IMR-90 (cell line): ENCODE data around the gene ACAP2. TPM values are rescaled to one million over a fixed set of nuclear protein-coding genes. Genes with fewer than 3 reads are reported as not detected.

Experiments
- ATAC-seq: fragments of 200-7000 bp; cut with Tn5 transposase; 2 replicates; pipeline ENCODE4 v1.9.1; 2020; ENCODE audit warnings: low read depth, mild to moderate bottlenecking, moderate library complexity
- BruUV-seq: library from RNA; stranded (reverse); fragments of 400-500 nt; replicated peaks from 2 replicates; lab custom pipeline; 2021; lab: Mats Ljungman, UMichigan
- CTCF ChIA-PET: fragments of 300-600 bp; formaldehyde crosslinking; extraction: SDS; loops from one replicate; lab custom pipeline; 2021; ENCODE audit warnings: antibody characterized with exemption; lab: Yijun Ruan, JAX
- POLR2A ChIA-PET: fragments of 300-600 bp; sonication (Branson Sonifier 250); formaldehyde crosslinking; loops from one replicate; lab custom pipeline; 2022; ENCODE audit warnings: antibody characterized with exemption; ENCODE audit not compliant: unreplicated experiment; lab: Charles Lee
- DNase-seq: peaks from one replicate; pipeline ENCODE4 v3.0.0; 2013
- H2AFZ ChIP-seq: replicated peaks from 2 replicates; pipeline ENCODE3; 2013; ENCODE audit warnings: low read length, mild to moderate bottlenecking; ENCODE audit not compliant: poor library complexity
- H2AK5ac ChIP-seq: 2 replicates; pipeline ENCODE4 v1.6.1; 2013; ENCODE audit warnings: low read depth, low read length, inconsistent platforms
- H2AK9ac ChIP-seq: replicated peaks from 2 replicates; pipeline ENCODE3; 2013; ENCODE audit warnings: mild to moderate bottlenecking, low read depth, low read length, moderate library complexity; ENCODE audit not compliant: poor library complexity
- H2BK120ac ChIP-seq: 2 replicates; pipeline ENCODE4 v1.6.1; 2013; ENCODE audit warnings: low read depth, low read length, inconsistent platforms
- H2BK15ac ChIP-seq: 3 replicates; pipeline ENCODE4 v1.6.1; 2013; ENCODE audit warnings: low read depth, low read length, inconsistent platforms
- H2BK20ac ChIP-seq: 2 replicates; pipeline ENCODE4 v1.6.1; 2013; ENCODE audit warnings: low read depth, mild to moderate bottlenecking, inconsistent platforms, low read length, moderate library complexity
- H2BK5ac ChIP-seq: 2 replicates; pipeline ENCODE4 v1.6.1; 2013; ENCODE audit warnings: mild to moderate bottlenecking, low read depth, low read length, inconsistent platforms; ENCODE audit not compliant: poor library complexity, severe bottlenecking
- H3K14ac ChIP-seq: replicated peaks from 2 replicates; pipeline ENCODE4 v1.6.1; 2013; ENCODE audit warnings: low read depth, low read length, inconsistent platforms
- H3K18ac ChIP-seq: 2 replicates; pipeline ENCODE4 v1.6.1; 2013; ENCODE audit warnings: low read depth, low read length, control low read depth
- H3K23ac ChIP-seq: 2 replicates; pipeline ENCODE4 v1.6.1; 2013; ENCODE audit warnings: low read depth, low read length, inconsistent platforms
- H3K27ac ChIP-seq: 2 replicates; pipeline ENCODE4 v1.5.1; 2013; ENCODE audit warnings: mild to moderate bottlenecking, control low read depth, low read length; ENCODE audit not compliant: insufficient read depth
- H3K27me3 ChIP-seq: 2 replicates; pipeline ENCODE4 v1.6.1; 2013; ENCODE audit warnings: low read length; ENCODE audit not compliant: control insufficient read depth, insufficient read depth
- H3K36me3 ChIP-seq: 2 replicates; pipeline ENCODE4 v1.6.1; 2013; ENCODE audit warnings: low read length, mixed read lengths; ENCODE audit not compliant: control insufficient read depth, insufficient read depth
- H3K4ac ChIP-seq: 2 replicates; pipeline ENCODE4 v1.6.1; 2013; ENCODE audit warnings: low read depth, low read length, inconsistent platforms
- H3K4me1 ChIP-seq: 2 replicates; pipeline ENCODE4 v1.6.1; 2013; ENCODE audit warnings: low read length, mixed read lengths; ENCODE audit not compliant: control insufficient read depth, insufficient read depth
- H3K4me2 ChIP-seq: 2 replicates; pipeline ENCODE4 v1.6.1; 2013; ENCODE audit warnings: low read depth, mild to moderate bottlenecking, control low read depth, low read length, moderate library complexity
- H3K4me3 ChIP-seq: 2 replicates; pipeline ENCODE4 v1.5.1; 2013; ENCODE audit warnings: low read depth, mild to moderate bottlenecking, control low read depth, low read length, moderate library complexity; ENCODE audit not compliant: insufficient read depth
- H3K56ac ChIP-seq: 2 replicates; pipeline ENCODE4 v1.6.1; 2013; ENCODE audit warnings: low read length, inconsistent platforms; ENCODE audit not compliant: insufficient read depth; ENCODE audit errors: extremely low read depth
- H3K79me1 ChIP-seq, 2 experiments: 2 replicates each; pipeline ENCODE4 v1.6.1; 2013; ENCODE audit warnings: low read length in 2 of 2, inconsistent platforms in 1 of 2, low read depth in 1 of 2
- H3K9ac ChIP-seq: 2 replicates; pipeline ENCODE4 v1.6.1; 2013; ENCODE audit warnings: low read depth, low read length, control low read depth
- H3K9me1 ChIP-seq: 2 replicates; pipeline ENCODE4 v1.6.1; 2013; ENCODE audit warnings: low read length, inconsistent platforms; ENCODE audit not compliant: insufficient read depth
- H3K9me3 ChIP-seq: 2 replicates; pipeline ENCODE4 v1.6.1; 2013; ENCODE audit warnings: low read length; ENCODE audit not compliant: control insufficient read depth, insufficient read depth
- H4K20me1 ChIP-seq: 2 replicates; pipeline ENCODE4 v1.6.1; 2013; ENCODE audit warnings: low read length, inconsistent platforms; ENCODE audit not compliant: insufficient read depth
- H4K5ac ChIP-seq: 2 replicates; pipeline ENCODE4 v1.6.1; 2013; ENCODE audit warnings: mild to moderate bottlenecking, low read depth, low read length, control low read depth
- H4K8ac ChIP-seq, 2 experiments: 2 replicates each; pipeline ENCODE4 v1.6.1; 2013; ENCODE audit warnings: low read depth in 2 of 2, low read length in 2 of 2, control low read depth in 1 of 2, inconsistent platforms in 1 of 2
- H4K91ac ChIP-seq: 2 replicates; pipeline ENCODE4 v1.6.1; 2013; ENCODE audit warnings: low read depth, low read length, inconsistent platforms; ENCODE audit not compliant: insufficient read depth
- BHLHE40 ChIP-seq: fragments of 150-350 bp; IDR thresholded peaks from 2 replicates; pipeline ENCODE4 v1.6.1; 2016; ENCODE audit warnings: mild to moderate bottlenecking, low read depth, low read length
- CTCF ChIP-seq: conservative IDR thresholded peaks from 2 replicates; pipeline ENCODE4 v1.5.1; 2012; ENCODE audit warnings: mild to moderate bottlenecking, low read depth, low read length, improper control_type of control experiment
- ELK1 ChIP-seq: fragments of 150-350 bp; IDR thresholded peaks from 2 replicates; pipeline ENCODE4 v1.6.1; 2016; ENCODE audit warnings: low read depth, mild to moderate bottlenecking, low read length, moderate library complexity, borderline replicate concordance
- FOS ChIP-seq: fragments of 150-350 bp; IDR thresholded peaks from 2 replicates; pipeline ENCODE4 v1.6.1; 2016; ENCODE audit warnings: low read depth, low read length
- MAZ ChIP-seq: IDR thresholded peaks from 2 replicates; pipeline ENCODE4 v1.6.1; 2012; ENCODE audit warnings: low read depth, mild to moderate bottlenecking, low read length, improper control_type of control experiment, moderate library complexity, borderline replicate concordance
- RAD21 ChIP-seq: IDR thresholded peaks from 2 replicates; pipeline ENCODE4 v1.6.1; 2012; ENCODE audit warnings: low read length, improper control_type of control experiment
- RCOR1 ChIP-seq: IDR thresholded peaks from 2 replicates; pipeline ENCODE4 v1.6.1; 2012; ENCODE audit warnings: mild to moderate bottlenecking, low read length, improper control_type of control experiment; ENCODE audit not compliant: insufficient replicate concordance
- WGBS, 2 experiments: methylation state at CpG; one replicate each; pipeline versions ENCODE4 v1.1.5 to v1.1.7; 2013; ENCODE audit warnings: missing lambda C conversion rate in 2 of 2; ENCODE audit not compliant: insufficient read length in 1 of 2; ENCODE audit errors: extremely low coverage in 2 of 2; 5-methylcytosine and 5-hydroxymethylcytosine counted together
- dilution Hi-C: fragments of 300-500 bp; cut with HindIII; formaldehyde crosslinking; loops from one replicate; pipeline ENCODE4 v1.14.3; 2018; ENCODE audit warnings: low sequenced_read_pairs; ENCODE audit not compliant: unreplicated experiment
- in situ Hi-C: fragments of 300-500 bp; cut with MboI; formaldehyde crosslinking; loops from 3 replicates; pipeline ENCODE4 v1.14.3; 2019; ENCODE audit warnings: low sequenced_read_pairs, inconsistent platforms, mixed read lengths
- intact Hi-C: fragments of 100-400 bp; cut with micrococcal nuclease; formaldehyde crosslinking; loops from 2 replicates; pipeline ENCODE4 v1.10.0; 2022
- polyA plus RNA-seq, 3 experiments: library from polyadenylated mRNA; depleted of rRNA; stranded (reverse); fragments of >200 nt; gene quantifications; 2 replicates each; pipeline ENCODE4 v1.2.3, GENCODE V29; 2012; ENCODE audit warnings: low replicate concordance in 1 of 3
- total RNA-seq: library from RNA; depleted of rRNA; stranded (reverse); fragments of >200 nt; gene quantifications from 2 replicates; pipeline ENCODE4 v1.2.3, GENCODE V29; 2012

Gene ACAP2
- total and polyA plus RNA-seq, 2 of the 4 experiments (the other 2 are of a cell fraction) = 11.9 to 35.1 TPM

- H3K9me1 ChIP-seq = peaks cover under 1% of the 10 kb centered on the region; the same call in 1 of the 2 replicates
- H4K91ac ChIP-seq = no peak overlapping the region
- 80% methylated on average over 1 of the region's 2 CpGs; no CpG with 5 or more reads in 1 of the 2 experiments for WGBS, 2 experiments
- no peak overlapping the region for H2AK5ac ChIP-seq
- no peak overlapping the region for H3K4me2 ChIP-seq
- POLR2A ChIA-PET = no interaction called here
- H3K23ac ChIP-seq = no peak overlapping the region
- peaks cover 4% of the 10 kb centered on the region; the same call in 1 of the 2 replicates for H3K36me3 ChIP-seq
- H3K4ac ChIP-seq = no peak overlapping the region
- no peak overlapping the region for H2BK5ac ChIP-seq
- no peak overlapping the region for H4K8ac ChIP-seq
- H3K27me3 ChIP-seq = no peaks in the 10 kb centered on the region
- TF ChIP-seq FOS (no peak), MAZ (no peak), RAD21 (no peak), ELK1 (no peak), BHLHE40 (no peak), RCOR1 (no peak), CTCF (no peak)
- peaks cover 2% of the 10 kb centered on the region; the same call in 1 of the 2 replicates for H3K4me1 ChIP-seq
- H3K18ac ChIP-seq = no peak overlapping the region
- no TSS peak for BruUV-seq
- in situ Hi-C loops = no loop called here
- H3K27ac ChIP-seq = no peak overlapping the region
- dilution Hi-C loops = no loop called here
- H2BK15ac ChIP-seq = no peak overlapping the region
- H3K9me3 ChIP-seq = no peaks in the 10 kb centered on the region
- H2BK20ac ChIP-seq = no peak overlapping the region
- no peak overlapping the region for H3K9ac ChIP-seq
- intact Hi-C loops = no loop called here
- no peak overlapping the region; the same call in 1 of the 2 replicates for H3K14ac ChIP-seq
- H3K4me3 ChIP-seq = no peak overlapping the region
- no peak for DNase-seq
- no peak for ATAC-seq
- no peak overlapping the region for H2AFZ ChIP-seq
- H2AK9ac ChIP-seq = no peak overlapping the region
- H4K20me1 ChIP-seq = peaks cover 6% of the 10 kb centered on the region; the same call in 1 of the 2 replicates
- no peak overlapping the region for H2BK120ac ChIP-seq
- peaks cover 9 to 34% of the 10 kb centered on the region in 2 experiments for H3K79me1 ChIP-seq
- H3K56ac ChIP-seq = no peak overlapping the region
- CTCF ChIA-PET = interaction anchor here (1.1 kb wide), 1 partner anchor 17 kb away, joined by 5 read pairs; no protein-coding TSS in a partner anchor
- no peak overlapping the region for H4K5ac ChIP-seq
Measured at GRCh38 chr3:195388380-195388779, 54.4 kb downstream of the ACAP2 start.
